Suppressor macrophage (primary cell): ENCODE data around the gene ZBTB4.
A peak's percentile ranks its signal among the peaks of the same experiment; 100 is the strongest.

ENCODE experiments used
- DNase-seq, 4 experiments: peaks; one replicate each; pipeline ENCODE4 v3.0.0-alpha.2; 2020 to 2022

ZBTB4 gene

GRCh38 chr17:7440834-7441195 lies 38.6 kb downstream of the ZBTB4 start:
- DNase-seq: peak in 2 of 4 experiments; percentile 24 to 29

GRCh38 chr17:7440113-7440833 lies 39.2 kb downstream of the ZBTB4 start:
- DNase-seq: peak; percentile 31 to 71 (median 56)

GRCh38 chr17:7439462-7440112 lies 39.8 kb downstream of the ZBTB4 start, which contains the start of gene FGF11:
FGF11 (plus strand) TSS chr17:7439512; CDS start chr17:7439621, 109 bp downstream.
- DNase-seq: peak in 1 of 4 experiments; percentile 24

- no peak for DNase-seq
Observed at GRCh38 chr17:7438656-7439460, 40.6 kb downstream of the ZBTB4 start.

GRCh38 chr17:7437950-7438614 lies 41.3 kb downstream of the ZBTB4 start:
- DNase-seq: peak; percentile 63 to 91 (median 78)

- DNase-seq: no peak
Observed at GRCh38 chr17:7437369-7437863, 42.0 kb downstream of the ZBTB4 start.

GRCh38 chr17:7436556-7437368 lies 42.7 kb downstream of the ZBTB4 start:
- DNase-seq: peak; percentile 86 to 95 (median 90)

- DNase-seq: peak; percentile 57 to 80 (median 68)
Observed at GRCh38 chr17:7435676-7436555, 43.5 kb downstream of the ZBTB4 start.

GRCh38 chr17:7432296-7432695 lies 47.1 kb downstream of the ZBTB4 start:
- no peak for DNase-seq

- no peak for DNase-seq
Observed at GRCh38 chr17:7431231-7431630, 48.2 kb downstream of the ZBTB4 start.

- no peak for DNase-seq
Observed at GRCh38 chr17:7429722-7430121, 49.7 kb downstream of the ZBTB4 start.

GRCh38 chr17:7428557-7428956 lies 50.9 kb downstream of the ZBTB4 start, which contains the start of gene SPEM3:
SPEM3 (plus strand) TSS chr17:7428857; CDS start chr17:7428903, 46 bp downstream.
- no peak for DNase-seq

GRCh38 chr17:7427549-7427948 lies 51.9 kb downstream of the ZBTB4 start:
- no peak for DNase-seq

GRCh38 chr17:7426896-7427489 lies 52.4 kb downstream of the ZBTB4 start:
- no peak for DNase-seq

GRCh38 chr17:7426203-7426863 lies 53.1 kb downstream of the ZBTB4 start:
- DNase-seq: no peak

- DNase-seq: no peak
Observed at GRCh38 chr17:7425756-7426155, 53.7 kb downstream of the ZBTB4 start.

- DNase-seq: no peak
Observed at GRCh38 chr17:7425316-7425715, 54.1 kb downstream of the ZBTB4 start, which contains the start of gene SPEM2. SPEM2 (plus strand) TSS chr17:7425616; CDS start chr17:7425689, 73 bp downstream.

GRCh38 chr17:7423679-7424078 lies 55.8 kb downstream of the ZBTB4 start:
- no peak for DNase-seq

GRCh38 chr17:7421186-7421585 lies 58.2 kb downstream of the ZBTB4 start:
- DNase-seq: no peak
